GM12878 (cell line): ENCODE measurements around the gene THADA. TPM values are rescaled to one million over a fixed set of nuclear protein-coding genes. Genes with fewer than 3 reads are reported as not detected.

Experiments
- ATAC-seq: fragments of 200-7000 bp; cut with Tn5 transposase; 3 replicates; pipeline ENCODE4 v1.9.1; 2020; ENCODE audit warnings: mild to moderate bottlenecking, moderate library complexity
- BruUV-seq: library from RNA; stranded (reverse); fragments of 400-500 nt; replicated peaks from 2 replicates; lab custom pipeline; 2021; lab: Mats Ljungman, UMichigan
- CTCF ChIA-PET: fragments of 300-600 bp; sonication (Branson Sonifier 250); formaldehyde crosslinking; extraction: SDS; loops from one replicate; lab custom pipeline; 2021; ENCODE audit warnings: inconsistent platforms; lab: Yijun Ruan, JAX
- POLR2A ChIA-PET: fragments of 350-600 bp; formaldehyde crosslinking; extraction: SDS; loops from one replicate; lab custom pipeline; 2021; ENCODE audit warnings: inconsistent platforms; lab: Charles Lee
- RAD21 ChIA-PET: fragments of 300-600 bp; sonication (Branson Sonifier 250); formaldehyde crosslinking; loops from one replicate; lab custom pipeline; 2023; ENCODE audit warnings: antibody characterized with exemption; ENCODE audit not compliant: unreplicated experiment; lab: Charles Lee
- SMC1A ChIA-PET: fragments of 300-600 bp; sonication (Branson Sonifier 250); formaldehyde crosslinking; loops from one replicate; lab custom pipeline; 2023; ENCODE audit not compliant: unreplicated experiment, uncharacterized antibody; lab: Charles Lee
- DNase-seq: peaks from one replicate; pipeline ENCODE4 v3.0.0-alpha.2; 2011; ENCODE audit warnings: low read depth, low spot score
- FAIRE-seq: peaks from 3 replicates; lab custom pipeline; 2011; peaks lifted over from hg19 to GRCh38; lab: Jason Lieb, UNC
- H2AFZ ChIP-seq: 2 replicates; pipeline ENCODE4 v1.6.0; 2011; ENCODE audit warnings: low read depth, low read length, control low read depth; ENCODE audit not compliant: control insufficient read depth
- H3K27ac ChIP-seq: 2 replicates; pipeline ENCODE4 v1.5.1; 2011; ENCODE audit warnings: control low read depth; ENCODE audit not compliant: control insufficient read depth, insufficient read depth
- H3K27me3 ChIP-seq, 2 experiments: replicated peaks in 1 of 2; 2 replicates each; pipeline versions ENCODE4 v1.6.0 to v1.6.1; 2011; ENCODE audit warnings: low read length in 1 of 2; ENCODE audit not compliant: control insufficient read depth in 2 of 2, insufficient read depth in 2 of 2
- H3K36me3 ChIP-seq, 2 experiments: 2 replicates each; pipeline ENCODE4 v1.5.1; 2011; ENCODE audit warnings: low read length in 1 of 2; ENCODE audit not compliant: control insufficient read depth in 2 of 2, insufficient read depth in 2 of 2
- H3K4me1 ChIP-seq: 2 replicates; pipeline ENCODE4 v1.6.1; 2011; ENCODE audit warnings: mild to moderate bottlenecking, low read length, moderate library complexity, mixed read lengths; ENCODE audit not compliant: control insufficient read depth, insufficient read depth
- H3K4me2 ChIP-seq: 2 replicates; pipeline ENCODE4 v1.6.0; 2011; ENCODE audit warnings: control low read depth; ENCODE audit not compliant: control insufficient read depth, insufficient read depth
- H3K4me3 ChIP-seq: fragments of 200-600 bp; sonication (generic); 2 replicates; pipeline ENCODE4 v1.5.1; 2016
- H3K79me2 ChIP-seq: 2 replicates; pipeline ENCODE4 v1.6.0; 2011; ENCODE audit warnings: low read length; ENCODE audit not compliant: control insufficient read depth, insufficient read depth
- H3K9ac ChIP-seq: 2 replicates; pipeline ENCODE4 v1.8.0; 2011; ENCODE audit warnings: low read length, control low read depth, mixed read lengths; ENCODE audit not compliant: control insufficient read depth, insufficient read depth
- H3K9me3 ChIP-seq: replicated peaks from 3 replicates; pipeline ENCODE4 v1.5.1; 2011; ENCODE audit warnings: mild to moderate bottlenecking, low read length; ENCODE audit not compliant: control insufficient read depth, insufficient read depth
- H4K20me1 ChIP-seq: 2 replicates; pipeline ENCODE4 v1.6.0; 2011; ENCODE audit not compliant: control insufficient read depth, insufficient read depth
- ASH2L ChIP-seq: fragments of 300-600, 200-600 bp; sonication (generic); IDR thresholded peaks from 2 replicates; pipeline ENCODE4 v1.6.1; 2017; ENCODE audit warnings: low read depth, mild to moderate bottlenecking, borderline replicate concordance
- ESRRA ChIP-seq: IDR thresholded peaks from 2 replicates; pipeline ENCODE4 v1.6.1; 2012; ENCODE audit warnings: mild to moderate bottlenecking, low read length, improper control_type of control experiment
- HDAC2 ChIP-seq: fragments of 200-600 bp; sonication (generic); IDR thresholded peaks from 2 replicates; pipeline ENCODE4 v1.6.1; 2017
- HSF1 ChIP-seq: fragments of 150-350 bp; IDR thresholded peaks from 2 replicates; pipeline ENCODE4 v1.6.1; 2014; ENCODE audit warnings: mild to moderate bottlenecking, low read depth, low read length
- MYC ChIP-seq: IDR thresholded peaks from 2 replicates; pipeline ENCODE4 v1.6.1; 2011; ENCODE audit warnings: mild to moderate bottlenecking, low read length, moderate library complexity, inconsistent platforms; ENCODE audit not compliant: insufficient read depth, insufficient replicate concordance, insufficient read length, severe bottlenecking
- PML ChIP-seq: IDR thresholded peaks from 2 replicates; pipeline ENCODE4 v1.6.1; 2012; ENCODE audit warnings: low read length, inconsistent platforms
- RAD51 ChIP-seq: fragments of 450-650 bp; IDR thresholded peaks from 2 replicates; pipeline ENCODE4 v1.6.1; 2016; ENCODE audit warnings: moderate library complexity, mild to moderate bottlenecking, inconsistent platforms
- RB1 ChIP-seq: fragments of 450-650 bp; formaldehyde crosslinking; IDR thresholded peaks from 2 replicates; pipeline ENCODE4 v1.6.1; 2017; ENCODE audit warnings: mild to moderate bottlenecking, borderline replicate concordance
- RBBP5 ChIP-seq: fragments of 200-600 bp; sonication (generic); conservative IDR thresholded peaks from 2 replicates; pipeline ENCODE4 v1.6.1; 2016
- RCOR1 ChIP-seq: conservative IDR thresholded peaks from 2 replicates; pipeline ENCODE4 v1.6.1; 2012; ENCODE audit warnings: low read depth, low read length, improper control_type of control experiment
- REST ChIP-seq: IDR thresholded peaks from 2 replicates; pipeline ENCODE4 v1.6.1; 2012; ENCODE audit warnings: mild to moderate bottlenecking, low read depth, low read length
- TAF1 ChIP-seq: IDR thresholded peaks from 2 replicates; pipeline ENCODE4 v1.6.1; 2011; ENCODE audit warnings: mild to moderate bottlenecking, low read depth, low read length, borderline replicate concordance
- WGBS: methylation state at CpG from one replicate; pipeline ENCODE4 v1.1.6; 2016; ENCODE audit warnings: low lambda C conversion rate; ENCODE audit not compliant: insufficient replicate concordance, insufficient coverage; ENCODE audit errors: missing lambda C conversion rate; 5-methylcytosine and 5-hydroxymethylcytosine counted together
- in situ Hi-C: fragments of 300-500 bp; cut with MboI; formaldehyde crosslinking; loops from 9 replicates; pipeline ENCODE4 v1.14.3; 2018; ENCODE audit warnings: mixed read lengths
- intact Hi-C: fragments of 100-400 bp; cut with micrococcal nuclease; formaldehyde crosslinking; loops from one replicate; pipeline ENCODE4 v1.14.2; 2022; ENCODE audit not compliant: unreplicated experiment
- polyA plus RNA-seq, 11 experiments: library from polyadenylated mRNA; depleted of rRNA in 4 of 11; unstranded in 6 of 11; stranded (reverse) in 5 of 11; fragments of >200 nt; fragmentation: Nextera tagmentation in 4 of 11; fragmentation: Illumina TruSeq in 1 of 11; extraction: Ambion mirVana in 4 of 11; extraction: Trizol in 1 of 11; gene quantifications; 1 replicate in 1 of 11; 2 replicates in 10 of 11; pipeline versions ENCODE4 v1.2.1 to v1.2.3, GENCODE V29; 2011 to 2016; ENCODE audit warnings: inconsistent platforms in 2 of 11, missing spikeins in 2 of 11, low read depth in 1 of 11
- total RNA-seq, 4 experiments: library from RNA; depleted of rRNA in 3 of 4; stranded (reverse); fragments of >200 nt in 3 of 4; fragmentation: Illumina TruSeq in 1 of 4; extraction: Trizol in 1 of 4; gene quantifications; 2 replicates each; pipeline versions ENCODE4 v1.2.1 to v1.2.3, GENCODE V29; 2013 to 2021

THADA gene
- total and polyA plus RNA-seq, 10 of the 15 experiments (the other 5 are each of a cell fraction or from before 2014, with no cell fraction given), result 14.6 to 33.2 (median 23.2) TPM

DNA sequence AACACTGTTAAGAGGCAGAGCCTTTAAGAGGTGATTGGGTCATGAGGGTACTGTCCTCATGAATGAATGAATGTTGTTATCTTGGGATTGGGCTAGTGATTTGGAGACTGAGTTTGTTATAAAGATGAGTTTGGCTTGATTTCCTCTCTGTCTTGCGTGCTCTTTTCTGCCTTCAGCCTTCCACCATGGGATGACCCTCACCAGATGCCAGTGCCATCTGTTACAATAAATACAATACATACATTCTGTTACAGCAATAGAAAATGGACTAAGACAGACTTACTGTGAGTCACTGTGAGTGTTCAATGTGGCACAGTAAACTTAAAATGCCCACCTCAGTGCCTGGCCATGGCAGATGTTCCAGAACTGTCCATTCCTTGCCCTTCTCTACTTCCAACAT lies 274.4 kb downstream of the THADA start:
- POLR2A ChIA-PET, result no interaction called here
- ATAC-seq (no peak), FAIRE-seq (no peak), DNase-seq (no peak)
- H3K4me1 ChIP-seq, result no peaks in the 10 kb centered on the region
- no peaks in the 10 kb centered on the region for H4K20me1 ChIP-seq
- H3K36me3 ChIP-seq, result no peaks in the 10 kb centered on the region; a peak in 2 of 4 replicates
- no peak overlapping the region for H3K9ac ChIP-seq
- H3K4me2 ChIP-seq, result no peak overlapping the region
- no TSS peak for BruUV-seq
- in situ Hi-C loops, result no loop called here
- no peak for TF ChIP-seq RBBP5
- TF ChIP-seq ESRRA, result no peak
- no peak for TF ChIP-seq MYC
- no peak for TF ChIP-seq HSF1
- RAD21 ChIA-PET, result interaction anchor here (0.8 kb wide), 1 partner anchor 163 kb away, joined by 4 read pairs; no protein-coding TSS in a partner anchor
- H3K27me3 ChIP-seq, result no peaks in the 10 kb centered on the region
- no peaks in the 10 kb centered on the region for H3K79me2 ChIP-seq
- no peak overlapping the region for H3K27ac ChIP-seq
- 94% methylated on average over 1 of the region's 1 CpG for WGBS
- H2AFZ ChIP-seq, result no peak overlapping the region
- intact Hi-C loops, result no loop called here
- no peaks in the 10 kb centered on the region for H3K9me3 ChIP-seq
- CTCF ChIA-PET, result no interaction called here
- SMC1A ChIA-PET, result interaction anchor here (1.0 to 1.4 kb wide), 2 partner anchors 9 to 80 kb away, joined by 3 read pairs; no protein-coding TSS in a partner anchor
- no peak overlapping the region for H3K4me3 ChIP-seq

- no peaks in the 10 kb centered on the region for H3K79me2 ChIP-seq
- ChIA-PET POLR2A (interaction anchor here (1.1 kb wide), 1 partner anchor 26 kb away, joined by 3 read pairs; no protein-coding TSS in a partner anchor), RAD21 (no interaction called here), CTCF (interaction anchor here (0.9 to 1.9 kb wide), 3 partner anchors 9 to 26 kb away, joined by 3 to 4 read pairs (median 4); no protein-coding TSS in a partner anchor), SMC1A (interaction anchor here (1.0 to 1.6 kb wide), 4 partner anchors 9 to 245 kb away, joined by 3 to 8 read pairs (median 4); no protein-coding TSS in a partner anchor)
- DNase-seq (no peak), ATAC-seq (no peak), FAIRE-seq (no peak)
- no peak overlapping the region for H3K4me3 ChIP-seq
- H3K36me3 ChIP-seq, result no peaks in the 10 kb centered on the region; a peak in 2 of 4 replicates
- in situ Hi-C loops (no loop called here), intact Hi-C loops (no loop called here)
- 94% methylated on average over 2 of the region's 2 CpGs for WGBS
- no peaks in the 10 kb centered on the region for H4K20me1 ChIP-seq
- H3K9me3 ChIP-seq, result no peaks in the 10 kb centered on the region
- no peak overlapping the region for H3K9ac ChIP-seq
- no TSS peak for BruUV-seq
- H3K4me2 ChIP-seq, result no peak overlapping the region
- no peak overlapping the region for H3K27ac ChIP-seq
- H3K4me1 ChIP-seq, result peaks cover 5% of the 10 kb centered on the region; the same call in 1 of the 2 replicates
- H3K27me3 ChIP-seq, result no peaks in the 10 kb centered on the region
- no peak overlapping the region for H2AFZ ChIP-seq
- TF ChIP-seq TAF1 (no peak), ASH2L (no peak), RB1 (no peak), REST (no peak), HDAC2 (no peak), RCOR1 (no peak), RAD51 (no peak), PML (no peak)
Observed at GRCh38 chr2:43319541-43319940, 276.3 kb downstream of the THADA start.
